GM21528 (cell line): Measurements from ENCODE around the gene TINAGL1.

Experiments used
- ATAC-seq: cut with Tn5 transposase; IDR thresholded peaks from one replicate; pipeline ENCODE4 v1.9.1; 2021; ENCODE audit warnings: mild to moderate bottlenecking, moderate library complexity; ENCODE audit not compliant: unreplicated experiment, low FRiP score

Gene TINAGL1

GRCh38 chr1:31576201-31576669 lies at the start of gene TINAGL1:
Gene TINAGL1 (plus strand): TSS chr1:31576515. CDS start chr1:31577149, 634 bp downstream.
- ATAC-seq, result no peak

GRCh38 chr1:31529999-31530684 lies 46.2 kb upstream of the TINAGL1 start:
- ATAC-seq, result no peak

- ATAC-seq, result no peak
Measured at GRCh38 chr1:31531177-31531999, 44.9 kb upstream of the TINAGL1 start.

GRCh38 chr1:31532173-31532572 lies 44.1 kb upstream of the TINAGL1 start:
- no peak for ATAC-seq

- no peak for ATAC-seq
Measured at GRCh38 chr1:31535561-31535960, 40.8 kb upstream of the TINAGL1 start.

- ATAC-seq, result no peak
Measured at GRCh38 chr1:31539329-31539728, 37.0 kb upstream of the TINAGL1 start.

GRCh38 chr1:31541194-31541593 lies 35.1 kb upstream of the TINAGL1 start:
- ATAC-seq, result no peak

- no peak for ATAC-seq
Measured at GRCh38 chr1:31545927-31546540, 30.3 kb upstream of the TINAGL1 start.

- no peak for ATAC-seq
Measured at GRCh38 chr1:31548534-31548906, 27.8 kb upstream of the TINAGL1 start.

- peak; percentile 83 for ATAC-seq
Measured at GRCh38 chr1:31548907-31549808, 27.2 kb upstream of the TINAGL1 start.

- ATAC-seq, result peak; percentile 51
Measured at GRCh38 chr1:31549809-31550620, 26.3 kb upstream of the TINAGL1 start.

- no peak for ATAC-seq
Measured at GRCh38 chr1:31551208-31551607, 25.1 kb upstream of the TINAGL1 start.

GRCh38 chr1:31552489-31552888 lies 23.8 kb upstream of the TINAGL1 start:
- ATAC-seq, result no peak

GRCh38 chr1:31556481-31557006 lies 19.8 kb upstream of the TINAGL1 start:
- ATAC-seq, result no peak

- ATAC-seq, result no peak
Measured at GRCh38 chr1:31559715-31560114, 16.6 kb upstream of the TINAGL1 start.

- no peak for ATAC-seq
Measured at GRCh38 chr1:31560394-31560793, 15.9 kb upstream of the TINAGL1 start.

GRCh38 chr1:31562707-31563360 lies 13.5 kb upstream of the TINAGL1 start:
- ATAC-seq, result no peak

GRCh38 chr1:31564606-31564989 lies 11.7 kb upstream of the TINAGL1 start:
- no peak for ATAC-seq
